PC-9 (cell line): Measurements from ENCODE around the gene TPRG1L. TPM values are rescaled to one million over a fixed set of nuclear protein-coding genes. Genes with fewer than 3 reads are reported as not detected.

Experiments used
- BruUV-seq: library from RNA; stranded (reverse); fragments of 400-500 nt; replicated peaks from 2 replicates; lab custom pipeline; 2021; lab: Mats Ljungman, UMichigan
- CTCF ChIA-PET: fragments of 300-600 bp; sonication (Branson Sonifier 250); formaldehyde crosslinking; loops from one replicate; lab custom pipeline; 2022; ENCODE audit warnings: antibody characterized with exemption; lab: Charles Lee
- POLR2A ChIA-PET: fragments of 300-600 bp; sonication (Branson Sonifier 250); formaldehyde crosslinking; loops from one replicate; lab custom pipeline; 2022; ENCODE audit warnings: antibody characterized with exemption; ENCODE audit not compliant: unreplicated experiment; lab: Charles Lee
- DNase-seq, 2 experiments: peaks; one replicate each; pipeline versions ENCODE4 v3.0.0 to v3.0.0-alpha.2; 2015 to 2022; ENCODE audit warnings: mixed read lengths in 1 of 2
- H2AFZ ChIP-seq: fragments of 200-600 bp; sonication (generic); 2 replicates; pipeline ENCODE4 v1.8.1; 2017; ENCODE audit warnings: antibody characterized with exemption
- H3F3A ChIP-seq: fragments of 200-600 bp; sonication (generic); 2 replicates; pipeline ENCODE4 v1.8.1; 2017; ENCODE audit warnings: antibody characterized with exemption, mild to moderate bottlenecking, low read depth; ENCODE audit not compliant: insufficient read depth
- H3K27ac ChIP-seq: fragments of 200-600 bp; sonication (generic); 2 replicates; pipeline ENCODE4 v1.6.1; 2016; ENCODE audit warnings: mixed run types
- H3K27me3 ChIP-seq: fragments of 200-600 bp; sonication (generic); 2 replicates; pipeline ENCODE4 v1.6.1; 2016; ENCODE audit warnings: low read depth, mixed run types; ENCODE audit not compliant: insufficient read depth
- H3K36me3 ChIP-seq: fragments of 200-600 bp; sonication (generic); 2 replicates; pipeline ENCODE4 v1.6.1; 2016; ENCODE audit warnings: low read depth, mixed run types
- H3K4me1 ChIP-seq: fragments of 200-600 bp; sonication (generic); replicated peaks from 2 replicates; pipeline ENCODE4 v1.6.1; 2016; ENCODE audit warnings: mixed run types; ENCODE audit not compliant: insufficient read depth
- H3K4me2 ChIP-seq: fragments of 200-600 bp; sonication (generic); 2 replicates; pipeline ENCODE4 v1.6.1; 2017; ENCODE audit warnings: mixed run types
- H3K4me3 ChIP-seq: fragments of 200-600 bp; sonication (generic); 2 replicates; pipeline ENCODE4 v1.6.1; 2016; ENCODE audit warnings: mixed run types
- H3K79me2 ChIP-seq: fragments of 200-600 bp; sonication (generic); 2 replicates; pipeline ENCODE4 v1.6.1; 2017; ENCODE audit warnings: low read depth, mixed run types
- H3K9me2 ChIP-seq: fragments of 200-600 bp; sonication (generic); 2 replicates; pipeline ENCODE4 v1.8.1; 2017; ENCODE audit warnings: mild to moderate bottlenecking; ENCODE audit not compliant: insufficient read depth
- H3K9me3 ChIP-seq: fragments of 200-600 bp; sonication (generic); 2 replicates; pipeline ENCODE4 v1.8.1; 2016; ENCODE audit warnings: low read depth; ENCODE audit not compliant: insufficient read depth
- H4K20me1 ChIP-seq: fragments of 200-600 bp; sonication (generic); 2 replicates; pipeline ENCODE4 v1.8.1; 2017; ENCODE audit not compliant: insufficient read depth
- EZH2 ChIP-seq: fragments of 200-600 bp; sonication (generic); IDR thresholded peaks from 2 replicates; pipeline ENCODE4 v1.8.0; 2017; ENCODE audit warnings: antibody characterized with exemption, low read depth
- intact Hi-C: fragments of 100-400 bp; cut with micrococcal nuclease; formaldehyde crosslinking; loops from one replicate; pipeline ENCODE4 v1.10.0; 2022; ENCODE audit not compliant: unreplicated experiment
- total RNA-seq: library from RNA; stranded (reverse); gene quantifications from 2 replicates; pipeline ENCODE4 v1.2.3, GENCODE V29; 2021
- TF ChIP-seq, protein P1 (sequence below): fragments of 200-600 bp; sonication (generic); conservative IDR thresholded peaks from 2 replicates; pipeline ENCODE4 v1.6.1; 2017; ENCODE audit warnings: mixed run types, antibody characterized with exemption, mild to moderate bottlenecking, moderate library complexity

The TPRG1L gene
- total RNA-seq, 1 experiment from 2014 or later, result 41.4 TPM

DNA sequence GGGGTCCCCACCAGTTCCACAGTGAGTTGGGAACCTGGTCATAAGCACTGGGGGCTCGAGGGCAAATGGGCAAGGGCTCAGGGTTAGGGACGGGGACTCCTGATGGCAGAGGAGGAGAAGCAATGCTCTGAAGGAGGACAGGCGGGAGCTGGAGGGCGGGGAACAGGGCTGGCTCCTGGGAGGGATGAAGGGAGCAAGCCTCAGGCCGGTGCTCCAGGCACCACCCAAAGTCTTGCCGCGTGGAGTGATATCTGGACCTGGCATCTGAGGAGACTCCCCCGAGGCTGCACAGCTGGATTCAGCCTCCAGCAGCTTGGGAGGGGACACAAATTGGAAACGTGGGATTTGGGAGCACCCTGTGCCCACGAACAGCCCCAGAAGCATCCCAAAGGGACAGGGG is 24.5 kb upstream of the TPRG1L start:
- Histone ChIP-seq H3F3A (no peaks in the 10 kb centered on the region), H3K4me1 (peaks cover 13% of the 10 kb centered on the region), H3K4me3 (no peak overlapping the region), H3K4me2 (no peak overlapping the region), H3K9me3 (no peaks in the 10 kb centered on the region), H3K9me2 (no peaks in the 10 kb centered on the region), H4K20me1 (0 out of 2 replicates have a peak, but pooled peaks cover 5% of the 10 kb centered on the region), H3K27me3 (no peaks in the 10 kb centered on the region), H3K36me3 (no peaks in the 10 kb centered on the region), H3K79me2 (peaks cover 7% of the 10 kb centered on the region; the same call in 1 of the 2 replicates), H3K27ac (no peak overlapping the region), H2AFZ (no peak overlapping the region)
- TF ChIP-seq EZH2, result no peak
- TF ChIP-seq, protein P1, sequence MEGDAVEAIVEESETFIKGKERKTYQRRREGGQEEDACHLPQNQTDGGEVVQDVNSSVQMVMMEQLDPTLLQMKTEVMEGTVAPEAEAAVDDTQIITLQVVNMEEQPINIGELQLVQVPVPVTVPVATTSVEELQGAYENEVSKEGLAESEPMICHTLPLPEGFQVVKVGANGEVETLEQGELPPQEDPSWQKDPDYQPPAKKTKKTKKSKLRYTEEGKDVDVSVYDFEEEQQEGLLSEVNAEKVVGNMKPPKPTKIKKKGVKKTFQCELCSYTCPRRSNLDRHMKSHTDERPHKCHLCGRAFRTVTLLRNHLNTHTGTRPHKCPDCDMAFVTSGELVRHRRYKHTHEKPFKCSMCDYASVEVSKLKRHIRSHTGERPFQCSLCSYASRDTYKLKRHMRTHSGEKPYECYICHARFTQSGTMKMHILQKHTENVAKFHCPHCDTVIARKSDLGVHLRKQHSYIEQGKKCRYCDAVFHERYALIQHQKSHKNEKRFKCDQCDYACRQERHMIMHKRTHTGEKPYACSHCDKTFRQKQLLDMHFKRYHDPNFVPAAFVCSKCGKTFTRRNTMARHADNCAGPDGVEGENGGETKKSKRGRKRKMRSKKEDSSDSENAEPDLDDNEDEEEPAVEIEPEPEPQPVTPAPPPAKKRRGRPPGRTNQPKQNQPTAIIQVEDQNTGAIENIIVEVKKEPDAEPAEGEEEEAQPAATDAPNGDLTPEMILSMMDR, result no peak
- DNase-seq, result no peak
- ChIA-PET POLR2A (no interaction called here), CTCF (no interaction called here)
- intact Hi-C loops, result no loop called here
- BruUV-seq, result no TSS peak

DNA sequence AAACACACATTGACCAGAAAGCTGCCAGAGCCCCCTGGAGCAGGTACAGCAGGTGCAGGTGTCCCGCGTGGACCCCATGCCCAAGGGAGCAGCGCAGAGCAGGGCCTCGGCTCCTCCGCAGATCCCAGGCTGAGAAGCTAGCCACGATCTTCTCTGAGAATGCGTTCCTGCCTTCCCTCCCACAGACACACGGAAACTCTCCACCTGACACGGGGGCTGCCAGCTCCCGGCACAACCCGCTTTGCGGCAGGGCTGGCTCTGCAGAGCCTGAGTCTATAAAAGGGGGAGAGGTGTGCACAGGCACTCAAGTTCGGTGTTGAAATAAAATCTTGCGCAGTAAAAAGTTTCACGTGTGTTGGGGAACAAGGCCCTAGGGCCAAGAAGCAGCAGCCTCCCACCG is 23.1 kb upstream of the TPRG1L start:
- ChIA-PET POLR2A (no interaction called here), CTCF (no interaction called here)
- Histone ChIP-seq H2AFZ (no peak overlapping the region), H3K9me3 (no peaks in the 10 kb centered on the region), H3K4me2 (no peak overlapping the region), H3K9me2 (no peaks in the 10 kb centered on the region), H3F3A (no peaks in the 10 kb centered on the region), H3K4me3 (no peak overlapping the region), H3K27me3 (no peaks in the 10 kb centered on the region), H3K79me2 (peaks cover 7% of the 10 kb centered on the region; the same call in 1 of the 2 replicates), H3K36me3 (no peaks in the 10 kb centered on the region), H4K20me1 (0 out of 2 replicates have a peak, but pooled peaks cover 5% of the 10 kb centered on the region), H3K4me1 (peaks cover 14% of the 10 kb centered on the region), H3K27ac (no peak overlapping the region)
- DNase-seq, result no peak
- no TSS peak for BruUV-seq
- intact Hi-C loops, result no loop called here
- TF ChIP-seq EZH2, result no peak
- TF ChIP-seq, protein P1, result no peak

DNA sequence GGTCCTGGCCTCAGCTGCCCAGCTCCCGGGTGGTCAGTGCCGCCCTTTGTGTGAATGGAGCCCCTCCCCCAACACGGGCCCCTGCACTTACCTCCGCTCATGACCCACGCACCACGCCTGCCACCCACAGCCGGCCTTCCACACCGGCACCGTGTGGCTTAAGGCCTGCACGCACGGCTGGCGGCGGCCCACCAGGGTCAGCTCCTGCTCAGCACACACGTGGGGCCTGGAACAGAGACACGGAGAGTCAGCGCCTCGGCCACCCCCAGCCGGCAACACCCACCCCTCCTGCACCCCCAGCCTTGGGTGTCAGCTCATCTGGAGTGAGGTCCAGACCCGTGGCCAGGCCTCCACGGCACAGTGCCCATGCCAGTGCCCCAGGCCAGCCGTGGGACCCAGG is 22.4 kb upstream of the TPRG1L start:
- Histone ChIP-seq H3K9me3 (no peaks in the 10 kb centered on the region), H3F3A (no peaks in the 10 kb centered on the region), H4K20me1 (0 out of 2 replicates have a peak, but pooled peaks cover 5% of the 10 kb centered on the region), H3K4me1 (peaks cover 14% of the 10 kb centered on the region), H3K27ac (no peak overlapping the region), H3K79me2 (peaks cover 7% of the 10 kb centered on the region; the same call in 1 of the 2 replicates), H3K4me3 (no peak overlapping the region), H3K36me3 (no peaks in the 10 kb centered on the region), H2AFZ (no peak overlapping the region), H3K27me3 (no peaks in the 10 kb centered on the region), H3K4me2 (no peak overlapping the region), H3K9me2 (no peaks in the 10 kb centered on the region)
- DNase-seq, result no peak
- intact Hi-C loops, result no loop called here
- ChIA-PET CTCF (no interaction called here), POLR2A (no interaction called here)
- TF ChIP-seq, protein P1, result no peak
- TF ChIP-seq EZH2, result no peak
- BruUV-seq, result no TSS peak
